ENCODE measurements around the gene LAMB3. TPM values are rescaled to one million over a fixed set of nuclear protein-coding genes. Genes with fewer than 3 reads are reported as not detected.

The LAMB3 gene
- total RNA-seq, 1 donor: 14.2 TPM

- no peak for TF ChIP-seq CTCF (IDR thresholded peaks at IDR 0.05; ENCODE audit: insufficient read depth, low read depth, low read length)
- H3K4me3 ChIP-seq (ENCODE audit: low read depth, low read length): no peak overlapping the region
- no peak for DNase-seq (ENCODE audit: low read depth)
Observed at GRCh38 chr1:209667708-209668107, 15.5 kb upstream of the LAMB3 start.

- H3K4me3 ChIP-seq (ENCODE audit: low read depth, low read length): no peak overlapping the region
- DNase-seq (ENCODE audit: low read depth): no peak
- no peak for TF ChIP-seq CTCF (IDR thresholded peaks at IDR 0.05; ENCODE audit: insufficient read depth, low read depth, low read length)
Observed at GRCh38 chr1:209667103-209667502, 14.9 kb upstream of the LAMB3 start.

GRCh38 chr1:209662879-209663327 lies 10.7 kb upstream of the LAMB3 start:
- DNase-seq (ENCODE audit: low read depth): no peak
- no peak for TF ChIP-seq CTCF (IDR thresholded peaks at IDR 0.05; ENCODE audit: insufficient read depth, low read depth, low read length)
- no peak overlapping the region for H3K4me3 ChIP-seq (ENCODE audit: low read depth, low read length)

- TF ChIP-seq CTCF (IDR thresholded peaks at IDR 0.05; ENCODE audit: insufficient read depth, low read depth, low read length): no peak
- H3K4me3 ChIP-seq (ENCODE audit: low read depth, low read length): no peak overlapping the region
- DNase-seq (ENCODE audit: low read depth): peak; percentile 77
Observed at GRCh38 chr1:209661071-209661470, 8.8 kb upstream of the LAMB3 start.

GRCh38 chr1:209659909-209660308 lies 7.7 kb upstream of the LAMB3 start:
- DNase-seq (ENCODE audit: low read depth): peak; percentile 70

GRCh38 chr1:209657918-209658317 lies 5.7 kb upstream of the LAMB3 start:
- no peak for TF ChIP-seq CTCF (IDR thresholded peaks at IDR 0.05; ENCODE audit: insufficient read depth, low read depth, low read length)
- H3K4me3 ChIP-seq (ENCODE audit: low read depth, low read length): no peak overlapping the region
- DNase-seq (ENCODE audit: low read depth): no peak

More at GRCh38 chr1:209659909-209660308, 7.7 kb upstream of the LAMB3 start:
- no peak overlapping the region for H3K4me3 ChIP-seq (ENCODE audit: low read depth, low read length)
- no peak for TF ChIP-seq CTCF (IDR thresholded peaks at IDR 0.05; ENCODE audit: insufficient read depth, low read depth, low read length)

GRCh38 chr1:209657140-209657879 lies 5.1 kb upstream of the LAMB3 start:
- DNase-seq (ENCODE audit: low read depth): no peak
- no peak overlapping the region for H3K4me3 ChIP-seq (ENCODE audit: low read depth, low read length)

More at GRCh38 chr1:209657140-209657879, 5.1 kb upstream of the LAMB3 start:
- no peak for TF ChIP-seq CTCF (IDR thresholded peaks at IDR 0.05; ENCODE audit: insufficient read depth, low read depth, low read length)

All from fibroblast of villous mesenchyme (primary cell).